Esophagus squamous epithelium (tissue), 4 donors: ENCODE results near the gene CHCHD10.

Experiments used
- POLR2A ChIP-seq, 4 donors: fragments of 450-650 bp; IDR thresholded peaks; one replicate each; pipeline ENCODE4 v1.6.1; 2017; ENCODE audit warnings: antibody characterized with exemption in 4 of 4, mild to moderate bottlenecking in 4 of 4, moderate library complexity in 3 of 4
- TF ChIP-seq, protein P1 (sequence below), 6 experiments: fragments of 450-650 bp in 4 of 6; fragments of 200-600 bp in 2 of 6; sonication (generic) in 2 of 6; IDR thresholded peaks; one replicate each; pipeline ENCODE4 v1.5.1; 2016 to 2019; ENCODE audit warnings: antibody characterized with exemption in 6 of 6, mild to moderate bottlenecking in 4 of 6, moderate library complexity in 4 of 6

DNA sequence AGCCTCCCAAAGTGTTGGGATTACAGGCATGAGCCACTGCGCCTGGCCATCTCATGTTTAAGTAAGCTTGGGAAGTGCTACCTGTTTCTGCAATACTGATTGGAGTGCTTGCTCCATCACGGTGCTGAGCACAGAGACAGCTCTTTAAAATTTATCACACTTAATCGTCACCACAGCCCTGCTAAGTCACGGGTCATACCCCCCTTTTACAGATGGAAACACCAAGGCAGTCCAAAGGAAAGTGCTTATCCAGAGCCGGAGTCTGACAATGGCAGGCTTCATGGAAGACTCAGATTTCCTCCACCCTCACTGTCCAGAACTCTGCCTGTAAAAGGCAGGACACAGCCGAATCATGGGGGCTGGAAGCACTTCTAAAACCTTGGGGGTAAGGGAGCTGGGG, 7.7 kb downstream of the CHCHD10 start:
- TF ChIP-seq, protein P1, sequence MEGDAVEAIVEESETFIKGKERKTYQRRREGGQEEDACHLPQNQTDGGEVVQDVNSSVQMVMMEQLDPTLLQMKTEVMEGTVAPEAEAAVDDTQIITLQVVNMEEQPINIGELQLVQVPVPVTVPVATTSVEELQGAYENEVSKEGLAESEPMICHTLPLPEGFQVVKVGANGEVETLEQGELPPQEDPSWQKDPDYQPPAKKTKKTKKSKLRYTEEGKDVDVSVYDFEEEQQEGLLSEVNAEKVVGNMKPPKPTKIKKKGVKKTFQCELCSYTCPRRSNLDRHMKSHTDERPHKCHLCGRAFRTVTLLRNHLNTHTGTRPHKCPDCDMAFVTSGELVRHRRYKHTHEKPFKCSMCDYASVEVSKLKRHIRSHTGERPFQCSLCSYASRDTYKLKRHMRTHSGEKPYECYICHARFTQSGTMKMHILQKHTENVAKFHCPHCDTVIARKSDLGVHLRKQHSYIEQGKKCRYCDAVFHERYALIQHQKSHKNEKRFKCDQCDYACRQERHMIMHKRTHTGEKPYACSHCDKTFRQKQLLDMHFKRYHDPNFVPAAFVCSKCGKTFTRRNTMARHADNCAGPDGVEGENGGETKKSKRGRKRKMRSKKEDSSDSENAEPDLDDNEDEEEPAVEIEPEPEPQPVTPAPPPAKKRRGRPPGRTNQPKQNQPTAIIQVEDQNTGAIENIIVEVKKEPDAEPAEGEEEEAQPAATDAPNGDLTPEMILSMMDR (IDR thresholded peaks at IDR 0.05) = no peak
- no peak for TF ChIP-seq POLR2A (IDR thresholded peaks at IDR 0.05)
